Coronary artery (tissue), 2 donors: Measurements from ENCODE around the gene UBE2D2.
A peak's percentile ranks its signal among the peaks of the same experiment; 100 is the strongest.

Experiments
- DNase-seq: peaks from one replicate; pipeline ENCODE4 v3.0.0-alpha.2; 2017; ENCODE audit warnings: low spot score
- H3K27ac ChIP-seq, 2 donors: fragments of 200-600 bp; sonication (generic); one replicate each; pipeline ENCODE4 v1.5.1; 2016 to 2019
- H3K4me3 ChIP-seq: fragments of 200-600 bp; sonication (generic); 2 replicates; pipeline ENCODE4 v1.5.1; 2016; ENCODE audit warnings: mild to moderate bottlenecking, moderate library complexity
- CTCF ChIP-seq: fragments of 200-600 bp; sonication (generic); IDR thresholded peaks from one replicate; pipeline ENCODE4 v1.5.1; 2019; ENCODE audit warnings: antibody characterized with exemption

UBE2D2 gene

GRCh38 chr5:139655727-139656271 is 94.7 kb downstream of the UBE2D2 start:
- peak; percentile 93 for DNase-seq
- peak overlapping the region; percentile 48 for H3K4me3 ChIP-seq

GRCh38 chr5:139657363-139658321 is 96.5 kb downstream of the UBE2D2 start:
- TF ChIP-seq CTCF: no peak
- Histone ChIP-seq H3K4me3 (peak overlapping the region; percentile 47), H3K27ac (peak overlapping the region; percentile 72 to 94)
- no peak for DNase-seq

More at GRCh38 chr5:139655727-139656271, 94.7 kb downstream of the UBE2D2 start:
- peak overlapping the region; percentile 81 to 94 for H3K27ac ChIP-seq
- TF ChIP-seq CTCF: no peak

- no peak for DNase-seq
- Histone ChIP-seq H3K27ac (peak overlapping the region; percentile 72 to 94), H3K4me3 (peak overlapping the region; percentile 47)
- TF ChIP-seq CTCF: no peak
Measured at GRCh38 chr5:139658501-139658927, 97.4 kb downstream of the UBE2D2 start.

- H3K27ac ChIP-seq: peak overlapping the region; percentile 72 to 94
- no peak for TF ChIP-seq CTCF
- peak overlapping the region; percentile 47 for H3K4me3 ChIP-seq
- DNase-seq: peak; percentile 87
Measured at GRCh38 chr5:139658928-139659667, 98.0 kb downstream of the UBE2D2 start.

GRCh38 chr5:139659695-139660101 is 98.6 kb downstream of the UBE2D2 start:
- Histone ChIP-seq H3K27ac (peak overlapping the region; percentile 72 to 94), H3K4me3 (peak overlapping the region; percentile 47)
- DNase-seq: no peak
- no peak for TF ChIP-seq CTCF

- TF ChIP-seq CTCF: no peak
- DNase-seq: peak; percentile 92
- peak overlapping the region; percentile 47 for H3K4me3 ChIP-seq
- peak overlapping the region; percentile 72 to 94 for H3K27ac ChIP-seq
Measured at GRCh38 chr5:139660105-139660922, 99.2 kb downstream of the UBE2D2 start.
